ENCODE data around the gene LEUTX.

DNA sequence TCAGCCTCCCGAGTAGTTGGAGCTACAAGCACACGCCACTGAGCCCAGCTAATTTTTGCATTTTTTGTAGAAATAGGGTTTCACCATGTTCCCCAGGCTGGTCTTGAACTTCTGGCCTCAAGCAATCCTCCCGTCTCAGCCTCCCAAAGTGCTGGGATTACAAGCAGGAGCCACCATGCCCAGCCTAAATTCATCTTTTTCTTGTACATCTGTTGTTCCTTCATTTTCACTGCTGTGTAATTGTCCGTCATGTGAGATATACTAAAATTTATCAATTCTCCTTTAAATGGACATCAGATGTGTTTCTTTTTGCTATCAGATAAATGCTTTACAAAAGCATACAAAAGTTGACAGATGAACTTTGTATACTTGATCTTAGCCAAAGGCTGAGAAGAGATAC, 32.4 kb downstream of the LEUTX start:
- TF ChIP-seq ZNF274 (IDR thresholded peaks at IDR 0.05; ENCODE audit: low read depth, low read length) (no peak), YY1 (IDR thresholded peaks at IDR 0.05; ENCODE audit: insufficient read depth, insufficient read length) (no peak), SUZ12 (IDR thresholded peaks at IDR 0.05; ENCODE audit: extremely low read depth, insufficient read depth, insufficient read length) (no peak)

Measured in NT2/D1 (cell line).